Keratinocyte (primary cell): ENCODE data around the gene VRK2.

Source experiments
- EZH2 ChIP-seq: IDR thresholded peaks from one replicate; pipeline ENCODE4 v1.6.1; 2012; ENCODE audit warnings: inconsistent platforms, mild to moderate bottlenecking, low read length, moderate library complexity
- TF ChIP-seq, protein P1 (sequence below), 3 experiments: IDR thresholded peaks in 1 of 3; conservative IDR thresholded peaks in 1 of 3; optimal IDR thresholded peaks in 1 of 3; 2 replicates in 2 of 3; 3 replicates in 1 of 3; pipeline versions ENCODE3 to v1.5.1; 2011; ENCODE audit warnings: low read length in 3 of 3, mild to moderate bottlenecking in 3 of 3, moderate library complexity in 2 of 3, control low read depth in 1 of 3, inconsistent platforms in 1 of 3; ENCODE audit not compliant: insufficient read depth in 2 of 3; ENCODE audit errors: extremely low read depth in 1 of 3

DNA sequence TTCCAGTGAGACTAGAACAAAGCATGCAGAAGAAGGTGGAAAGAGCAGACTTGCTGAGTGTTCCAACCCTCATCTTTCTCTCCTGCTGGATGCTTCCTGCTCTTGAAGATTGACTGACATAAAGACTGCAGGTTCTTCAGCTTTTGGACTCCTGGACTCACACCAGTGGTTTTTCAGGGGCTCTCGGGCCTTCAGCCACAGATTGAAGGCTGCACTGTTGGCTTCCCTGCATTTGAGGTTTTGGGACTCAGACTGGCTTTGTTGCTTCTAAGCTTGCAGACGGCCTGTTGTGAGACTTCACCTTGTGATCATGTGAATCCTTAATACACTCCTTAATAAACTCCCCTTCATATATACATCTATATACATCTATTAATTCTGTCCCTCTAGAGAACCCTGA, 20.4 kb downstream of the VRK2 start:
- TF ChIP-seq, protein P1, sequence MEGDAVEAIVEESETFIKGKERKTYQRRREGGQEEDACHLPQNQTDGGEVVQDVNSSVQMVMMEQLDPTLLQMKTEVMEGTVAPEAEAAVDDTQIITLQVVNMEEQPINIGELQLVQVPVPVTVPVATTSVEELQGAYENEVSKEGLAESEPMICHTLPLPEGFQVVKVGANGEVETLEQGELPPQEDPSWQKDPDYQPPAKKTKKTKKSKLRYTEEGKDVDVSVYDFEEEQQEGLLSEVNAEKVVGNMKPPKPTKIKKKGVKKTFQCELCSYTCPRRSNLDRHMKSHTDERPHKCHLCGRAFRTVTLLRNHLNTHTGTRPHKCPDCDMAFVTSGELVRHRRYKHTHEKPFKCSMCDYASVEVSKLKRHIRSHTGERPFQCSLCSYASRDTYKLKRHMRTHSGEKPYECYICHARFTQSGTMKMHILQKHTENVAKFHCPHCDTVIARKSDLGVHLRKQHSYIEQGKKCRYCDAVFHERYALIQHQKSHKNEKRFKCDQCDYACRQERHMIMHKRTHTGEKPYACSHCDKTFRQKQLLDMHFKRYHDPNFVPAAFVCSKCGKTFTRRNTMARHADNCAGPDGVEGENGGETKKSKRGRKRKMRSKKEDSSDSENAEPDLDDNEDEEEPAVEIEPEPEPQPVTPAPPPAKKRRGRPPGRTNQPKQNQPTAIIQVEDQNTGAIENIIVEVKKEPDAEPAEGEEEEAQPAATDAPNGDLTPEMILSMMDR (optimal IDR thresholded peaks at IDR 0.05 in 1 of 3, IDR thresholded peaks at IDR 0.05 in 1 of 3, conservative IDR thresholded peaks at IDR 0.05 in 1 of 3; ENCODE audit: extremely low read depth in 1 of 3, insufficient read depth in 2 of 3, low read length in 3 of 3): no peak
- no peak for TF ChIP-seq EZH2
